ENCODE measurements around the gene SHISA2. TPM values are rescaled to one million over a fixed set of nuclear protein-coding genes. Genes with fewer than 3 reads are reported as not detected.
"Not testable (repeated sequence)": the region's sequence is repeated elsewhere in the genome, so short reads cannot be mapped to it uniquely, and the experiment has no call there.

Gene SHISA2
- 0.11 TPM for total RNA-seq
- long read RNA-seq = 0 reads

GRCh38 chr13:26051657-26052311 is at the start of gene SHISA2:
SHISA2 (minus strand) TSS chr13:26052016; CDS start chr13:26050975, 1,041 bp downstream.
- ATAC-seq (ENCODE audit: poor library complexity) = peak; percentile 95
- DNase-seq = peak; percentile 49
- intact Hi-C loops (cut with DNase I) = no loop called here

DNA sequence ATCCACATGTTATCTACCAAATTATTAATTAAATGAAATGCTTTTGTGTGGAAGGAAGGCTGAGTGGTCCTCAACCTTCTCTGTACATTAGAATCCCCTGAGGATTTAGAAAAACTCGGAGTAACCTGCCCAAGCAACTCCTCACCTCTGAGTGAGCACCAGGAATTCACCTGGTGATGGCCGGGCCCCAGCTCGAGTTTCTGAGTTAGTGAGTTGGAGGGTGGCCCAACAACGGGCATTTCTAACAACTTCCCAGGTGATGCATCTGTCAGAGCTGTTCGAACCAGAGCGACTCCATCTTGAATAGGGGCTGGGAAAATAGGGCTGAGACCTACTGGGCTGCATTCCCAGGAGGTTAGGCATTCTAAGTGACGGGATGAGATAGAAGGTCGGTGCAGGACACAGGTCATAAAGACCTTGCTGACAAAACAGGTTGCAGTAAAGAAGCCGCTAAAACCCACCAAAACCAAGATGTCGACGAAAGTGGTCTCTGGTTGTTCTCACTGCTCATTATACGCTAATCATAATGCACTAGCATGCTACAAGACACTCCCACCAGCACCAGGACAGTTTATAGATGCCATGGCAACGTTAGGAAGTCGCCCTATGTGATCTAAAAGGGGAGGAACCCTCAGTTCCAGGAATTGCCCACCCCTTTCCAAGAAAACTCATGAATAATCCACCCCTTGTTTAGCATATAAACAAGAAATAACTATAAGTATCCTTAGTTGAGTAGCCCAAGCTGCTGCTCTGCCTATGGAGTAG is 44.2 kb upstream of the SHISA2 start:
- DNase-seq = no peak
- intact Hi-C loops (cut with DNase I) = no loop called here
- no peak for ATAC-seq (ENCODE audit: poor library complexity)

DNA sequence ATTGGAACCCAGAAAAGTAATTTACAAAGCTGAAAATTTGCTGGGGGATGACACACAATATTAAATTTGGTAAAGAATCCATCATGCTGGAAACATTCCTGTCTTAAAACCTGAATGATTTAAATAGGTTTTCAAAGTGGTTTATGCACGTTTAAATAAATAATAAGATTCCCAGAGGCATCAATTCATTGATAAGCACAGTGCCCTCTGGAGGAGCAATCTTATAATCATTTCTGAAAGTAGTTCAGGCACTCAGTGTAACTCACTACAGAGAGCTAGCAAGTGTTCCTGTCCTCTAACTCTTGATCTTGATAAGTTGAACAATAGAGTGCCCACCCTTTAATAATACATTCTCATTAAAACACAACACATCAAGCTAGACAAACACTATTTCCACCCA is 43.5 kb upstream of the SHISA2 start:
- intact Hi-C loops (cut with DNase I) = no loop called here
- ATAC-seq (ENCODE audit: poor library complexity) = no peak

DNA sequence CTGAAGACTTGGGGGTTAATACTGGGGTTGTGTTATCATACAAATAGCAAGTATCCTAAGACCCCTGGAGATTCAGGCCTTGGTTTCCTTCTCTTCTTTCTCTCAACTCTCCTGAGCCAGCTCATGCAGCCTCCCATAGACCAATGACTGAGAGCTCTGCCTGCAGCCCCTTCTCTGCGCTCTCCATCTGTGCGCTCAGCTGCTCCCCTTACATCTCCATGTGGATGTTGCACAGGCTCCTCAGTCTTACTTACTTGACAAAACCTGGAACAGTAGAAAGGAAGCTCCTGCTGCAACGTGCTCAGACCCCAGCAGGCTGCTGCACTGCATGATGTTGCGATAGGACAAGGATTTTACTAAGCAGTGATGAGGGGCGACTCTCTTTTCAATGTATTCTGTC is 25.0 kb upstream of the SHISA2 start:
- DNase-seq; ATAC-seq (ENCODE audit: poor library complexity); intact Hi-C loops (cut with DNase I): not testable (repeated sequence)

More for the DNA sequence above, 43.5 kb upstream of the SHISA2 start:
- DNase-seq = no peak

GRCh38 chr13:26075498-26075897 is 23.7 kb upstream of the SHISA2 start:
- intact Hi-C loops (cut with DNase I) = no loop called here
- ATAC-seq (ENCODE audit: poor library complexity) = no peak
- no peak for DNase-seq

DNA sequence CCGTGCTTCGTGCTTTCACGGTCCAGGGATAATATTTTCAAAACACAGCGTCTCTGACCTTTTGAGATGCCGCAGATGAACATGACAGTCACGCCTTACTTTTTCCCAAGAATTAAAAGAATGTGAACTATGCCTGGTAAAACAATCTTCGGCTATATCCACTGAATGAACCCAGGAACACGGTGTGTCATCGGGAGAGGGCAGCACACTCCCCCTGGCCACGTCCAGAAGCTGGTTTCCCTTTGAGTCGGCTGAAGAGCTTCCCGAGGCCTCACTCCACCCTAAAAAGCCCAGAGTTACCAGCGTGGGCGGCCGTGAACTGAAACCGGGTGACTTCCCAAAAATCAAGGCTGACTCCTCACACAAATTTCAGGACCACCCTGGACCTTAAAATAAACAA is 22.9 kb upstream of the SHISA2 start:
- no peak for ATAC-seq (ENCODE audit: poor library complexity)
- intact Hi-C loops (cut with DNase I) = no loop called here

GRCh38 chr13:26072335-26072734 is 20.5 kb upstream of the SHISA2 start:
- DNase-seq; intact Hi-C loops (cut with DNase I): not testable (repeated sequence)
- ATAC-seq (ENCODE audit: poor library complexity) = peak; percentile 86

More for the DNA sequence above, 22.9 kb upstream of the SHISA2 start:
- no peak for DNase-seq

DNA sequence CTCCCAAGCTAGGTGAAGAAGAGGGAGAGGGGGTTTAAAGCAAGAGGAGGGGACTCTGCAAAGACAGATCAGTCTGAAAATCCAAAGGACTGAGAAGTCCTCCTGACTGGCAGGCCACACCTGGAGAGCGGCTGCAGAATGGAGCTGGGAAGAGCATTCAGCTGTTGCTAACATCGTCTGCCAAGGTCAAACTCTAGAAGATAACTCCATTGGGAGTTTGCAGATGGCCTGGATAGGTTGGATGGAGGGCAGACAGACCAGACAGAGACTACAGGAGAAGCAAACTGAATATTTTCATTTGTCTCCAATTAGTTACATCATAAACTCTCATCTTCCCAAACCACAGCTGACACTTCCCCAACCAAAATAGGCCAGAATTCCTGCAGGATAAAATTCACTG is 19.9 kb upstream of the SHISA2 start:
- no peak for ATAC-seq (ENCODE audit: poor library complexity)
- intact Hi-C loops (cut with DNase I) = no loop called here
- DNase-seq = no peak

- intact Hi-C loops (cut with DNase I) = loop anchor here (5.0 kb wide), 1 partner anchor 497 kb away; no protein-coding TSS in a partner anchor
- not testable (repeated sequence) for DNase-seq; ATAC-seq (ENCODE audit: poor library complexity)
Measured at GRCh38 chr13:26069642-26070041, 17.8 kb upstream of the SHISA2 start.

- intact Hi-C loops (cut with DNase I) = loop anchor here (5.0 kb wide), 1 partner anchor 496 kb away; no protein-coding TSS in a partner anchor
- not testable (repeated sequence) for ATAC-seq (ENCODE audit: poor library complexity); DNase-seq
Measured at GRCh38 chr13:26068372-26068771, 16.6 kb upstream of the SHISA2 start.

DNA sequence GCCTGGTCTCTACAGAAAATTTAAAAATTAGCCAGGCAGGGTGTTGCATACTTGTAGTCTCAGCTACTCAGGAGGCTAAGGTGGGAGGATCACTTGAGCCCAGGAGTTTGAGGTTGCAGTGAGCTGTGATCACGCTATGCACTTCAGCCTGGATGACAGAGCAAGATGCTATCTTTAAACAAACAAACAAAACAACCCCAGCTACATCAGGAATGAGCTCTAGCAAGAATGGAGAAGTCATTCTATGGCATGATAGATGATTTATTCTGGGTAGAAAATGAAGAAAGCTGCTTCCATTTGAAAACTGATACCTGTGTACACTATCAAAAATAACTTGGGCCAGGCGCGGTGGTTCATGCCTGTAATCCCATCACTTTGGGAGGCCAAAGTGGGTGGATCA is 15.8 kb upstream of the SHISA2 start:
- intact Hi-C loops (cut with DNase I) = loop anchor here (5.0 kb wide), 1 partner anchor 495 kb away; no protein-coding TSS in a partner anchor
- ATAC-seq (ENCODE audit: poor library complexity) = no peak
- DNase-seq = no peak

GRCh38 chr13:26066492-26066891 is 14.7 kb upstream of the SHISA2 start:
- not testable (repeated sequence) for DNase-seq; ATAC-seq (ENCODE audit: poor library complexity)
- intact Hi-C loops (cut with DNase I) = loop anchor here (5.0 kb wide), 1 partner anchor 494 kb away; no protein-coding TSS in a partner anchor

DNA sequence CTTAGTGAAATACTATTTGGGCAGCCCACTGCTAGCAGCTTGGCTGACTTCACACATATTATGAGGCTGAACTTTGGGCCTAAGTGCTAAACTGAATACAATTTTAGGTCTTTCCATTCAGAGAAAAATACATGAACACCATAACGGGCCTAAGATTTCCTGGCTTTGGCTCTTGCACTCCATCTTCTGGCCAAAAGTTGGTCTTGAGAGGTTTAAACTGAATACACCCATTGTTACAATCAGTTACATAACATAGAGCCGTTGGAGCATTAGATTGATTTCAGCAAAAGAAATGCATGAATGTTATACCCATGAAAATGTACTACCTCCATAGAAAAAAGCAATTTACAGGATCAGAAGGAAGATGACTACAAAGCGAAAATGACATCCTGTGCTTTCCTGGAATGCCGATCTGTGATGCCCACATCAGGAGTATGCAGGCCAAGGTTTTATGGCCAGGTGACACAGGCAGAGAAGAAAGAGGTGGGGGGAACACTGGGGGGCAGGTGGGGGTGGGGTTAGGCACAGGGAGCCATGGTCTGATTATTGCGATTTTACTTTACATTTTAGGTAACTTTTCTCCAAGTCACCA is 11.1 kb upstream of the SHISA2 start:
- intact Hi-C loops (cut with DNase I) = no loop called here
- peak; percentile 91 for ATAC-seq (ENCODE audit: poor library complexity)
- DNase-seq = no peak

GRCh38 chr13:26061947-26062346 is 10.1 kb upstream of the SHISA2 start:
- ATAC-seq (ENCODE audit: poor library complexity) = peak; percentile 57
- intact Hi-C loops (cut with DNase I) = no loop called here
- no peak for DNase-seq

DNA sequence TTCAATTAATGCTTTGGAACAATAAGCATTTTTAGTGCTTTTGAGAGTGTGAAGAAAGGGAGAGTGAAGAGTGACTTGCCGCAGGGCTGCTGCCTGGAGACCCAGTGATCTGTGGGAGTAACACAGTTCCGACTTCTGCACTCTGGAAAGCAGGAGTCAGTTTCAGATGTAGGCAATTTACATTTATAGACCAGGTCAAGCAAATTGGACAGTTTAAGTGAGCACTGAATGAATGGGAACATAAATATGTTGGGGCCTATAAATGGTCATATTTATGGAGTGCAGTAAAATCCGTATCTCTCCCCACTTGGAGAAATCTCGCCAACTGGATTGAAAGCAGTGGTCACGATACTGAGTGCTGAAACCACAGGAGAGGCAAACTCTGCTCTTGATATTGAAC is 9.4 kb upstream of the SHISA2 start:
- no peak for ATAC-seq (ENCODE audit: poor library complexity)
- intact Hi-C loops (cut with DNase I) = no loop called here

GRCh38 chr13:26060357-26060756 is 8.5 kb upstream of the SHISA2 start:
- ATAC-seq (ENCODE audit: poor library complexity) = no peak
- DNase-seq = no peak
- intact Hi-C loops (cut with DNase I) = no loop called here

More for the DNA sequence above, 9.4 kb upstream of the SHISA2 start:
- DNase-seq = no peak

DNA sequence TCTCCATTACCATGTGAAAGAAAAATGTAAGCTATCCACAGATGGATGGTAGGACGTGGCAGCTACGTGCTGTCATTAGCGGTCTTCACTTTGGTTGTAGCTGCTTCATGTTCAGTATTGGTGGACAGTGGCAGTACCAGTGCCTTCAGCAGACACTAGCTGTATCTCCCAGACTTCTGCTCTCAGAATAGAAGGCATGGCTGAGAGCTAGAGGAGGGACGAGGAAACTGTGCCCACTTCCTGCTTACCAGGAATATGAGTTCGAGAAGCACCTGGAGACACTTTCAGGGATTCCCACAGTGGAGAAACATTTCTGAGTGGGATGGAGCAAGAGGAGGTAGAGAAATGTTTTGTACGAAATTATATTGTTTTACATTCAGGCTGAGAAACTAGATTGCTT is 6.9 kb upstream of the SHISA2 start:
- intact Hi-C loops (cut with DNase I) = no loop called here

GRCh38 chr13:26054896-26055295 is 3.1 kb upstream of the SHISA2 start:
- intact Hi-C loops (cut with DNase I) = no loop called here
- ATAC-seq (ENCODE audit: poor library complexity) = no peak
- no peak for DNase-seq

More for the DNA sequence above, 6.9 kb upstream of the SHISA2 start:
- ATAC-seq (ENCODE audit: poor library complexity) (no peak), DNase-seq (no peak)

GRCh38 chr13:26053418-26053980 is 1.7 kb upstream of the SHISA2 start:
- DNase-seq (no peak), ATAC-seq (ENCODE audit: poor library complexity) (no peak)
- intact Hi-C loops (cut with DNase I) = no loop called here
